Loucy (cell line): Measurements from ENCODE around the gene WDR87.
"Not testable (repeated sequence)": the region's sequence is repeated elsewhere in the genome, so short reads cannot be mapped to it uniquely, and the experiment has no call there.

Source experiments
- CTCF ChIP-seq: fragments of 200-600 bp; sonication (generic); conservative IDR thresholded peaks from 2 replicates; pipeline ENCODE4 v1.5.1; 2014; ENCODE audit warnings: mild to moderate bottlenecking, antibody characterized with exemption, low read length
- EZH2phosphoT487 ChIP-seq: fragments of 200-600 bp; IDR thresholded peaks from 2 replicates; pipeline ENCODE4 v1.6.1; 2018; ENCODE audit warnings: antibody characterized with exemption, mild to moderate bottlenecking, moderate library complexity, borderline replicate concordance

GRCh38 chr19:37924573-37924972, 18.2 kb upstream of the WDR87 start:
- not testable (repeated sequence) for TF ChIP-seq CTCF, EZH2phosphoT487
